NCI-H774 (cell line): Measurements from ENCODE around the gene TNP1.
A peak's percentile ranks its signal among the peaks of the same experiment; 100 is the strongest.

Source experiments
- DNase-seq: peaks from one replicate; lab custom pipeline; 2025; lab: John Stamatoyannopoulos, UW

The TNP1 gene

DNA sequence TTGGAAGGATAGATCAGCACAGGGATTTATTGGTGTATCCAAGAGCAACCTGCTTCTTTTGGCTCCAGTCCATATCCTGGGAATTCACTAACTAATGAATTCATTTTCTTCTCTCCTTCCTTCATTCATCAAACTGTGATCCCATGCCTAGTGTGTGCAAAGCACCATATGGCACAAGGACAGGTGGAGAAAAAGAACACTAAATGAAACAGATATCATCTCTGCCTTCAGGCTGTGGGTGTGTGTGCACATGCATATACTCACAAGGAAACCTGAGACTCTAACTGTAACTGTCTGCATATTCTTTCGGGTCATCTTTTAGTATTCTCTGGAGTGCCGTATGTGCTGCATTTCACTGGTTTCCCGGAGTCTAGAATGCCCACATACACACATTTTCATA is 20.2 kb downstream of the TNP1 start:
- no peak for DNase-seq

DNA sequence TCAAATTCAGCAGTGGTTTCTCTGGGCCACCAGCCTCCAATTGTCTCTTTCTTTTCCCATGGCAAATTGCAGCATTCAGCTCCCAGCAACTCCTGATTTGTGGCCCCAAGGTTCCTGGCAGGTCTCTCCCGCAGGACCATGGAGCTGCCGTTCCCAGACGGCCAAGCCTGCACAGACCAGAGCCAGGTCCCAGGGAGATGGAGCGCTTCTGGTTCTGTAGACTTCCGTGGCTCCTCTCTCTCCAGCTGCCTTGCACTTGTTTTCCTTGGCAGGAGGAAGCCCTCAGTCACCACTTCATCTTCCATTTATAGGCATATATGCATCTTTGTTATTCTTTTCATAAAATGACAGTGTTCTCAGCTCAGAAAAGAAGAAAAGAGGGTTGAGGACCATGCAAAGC is 21.7 kb downstream of the TNP1 start:
- DNase-seq = no peak

DNA sequence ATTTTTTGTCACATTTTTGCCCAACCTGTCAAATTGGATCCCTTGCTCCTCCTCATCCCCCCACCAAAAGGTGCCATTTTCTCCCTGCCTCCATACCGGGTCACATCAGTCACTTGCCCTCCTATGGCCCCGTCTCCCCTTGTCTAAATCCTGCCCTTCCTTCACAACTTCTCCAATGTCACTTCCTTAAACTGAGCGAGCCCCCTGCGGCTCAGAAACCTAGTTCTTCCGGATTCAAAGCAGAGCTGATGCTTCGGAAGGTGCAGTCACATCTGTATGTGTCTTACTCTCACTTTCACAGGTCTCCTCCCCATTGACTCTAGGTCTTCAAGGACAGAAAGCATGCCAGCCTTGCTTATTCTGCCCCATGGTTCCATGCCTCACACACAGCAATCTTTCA is 22.1 kb downstream of the TNP1 start:
- DNase-seq = no peak

DNA sequence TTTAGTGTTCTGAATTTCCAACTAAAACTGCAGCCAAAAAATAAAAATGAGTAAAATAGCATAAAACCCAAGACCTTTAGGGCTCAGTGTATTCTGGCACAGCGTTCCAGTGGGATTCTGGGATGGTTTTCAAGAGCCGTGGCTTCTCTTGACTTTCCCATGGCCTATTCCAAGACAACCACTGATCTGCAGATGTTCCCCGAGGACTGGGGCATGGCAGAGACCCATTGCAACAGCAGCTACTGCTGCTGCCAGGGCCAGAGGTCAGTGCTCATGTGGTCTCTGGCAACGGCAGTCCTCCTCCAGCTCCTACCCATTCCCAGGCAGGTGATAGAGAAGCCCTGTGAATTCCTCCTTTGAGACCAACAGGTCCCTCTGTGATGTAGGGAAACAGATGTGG is 26.8 kb downstream of the TNP1 start:
- no peak for DNase-seq

DNA sequence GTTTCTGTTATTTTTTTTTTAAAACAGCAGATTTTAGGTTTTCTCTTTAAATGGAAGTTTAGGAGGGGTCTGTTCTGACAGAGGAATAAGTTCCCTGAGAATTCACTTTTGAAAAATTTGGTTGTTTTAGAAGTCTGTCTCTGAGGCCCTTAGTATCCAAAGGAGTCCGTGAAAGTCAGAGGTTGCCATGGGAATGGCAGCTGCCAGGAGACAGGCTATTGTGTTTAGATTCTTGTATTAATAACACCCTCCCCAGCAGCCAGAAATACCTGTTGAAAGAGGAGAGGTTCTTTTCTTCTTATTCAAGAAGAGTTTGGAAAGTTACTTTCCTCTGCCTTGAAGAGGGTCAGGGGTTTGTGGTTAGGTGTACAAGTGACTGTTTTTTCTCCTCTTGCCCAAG is 29.5 kb downstream of the TNP1 start:
- DNase-seq = peak; percentile 31

DNA sequence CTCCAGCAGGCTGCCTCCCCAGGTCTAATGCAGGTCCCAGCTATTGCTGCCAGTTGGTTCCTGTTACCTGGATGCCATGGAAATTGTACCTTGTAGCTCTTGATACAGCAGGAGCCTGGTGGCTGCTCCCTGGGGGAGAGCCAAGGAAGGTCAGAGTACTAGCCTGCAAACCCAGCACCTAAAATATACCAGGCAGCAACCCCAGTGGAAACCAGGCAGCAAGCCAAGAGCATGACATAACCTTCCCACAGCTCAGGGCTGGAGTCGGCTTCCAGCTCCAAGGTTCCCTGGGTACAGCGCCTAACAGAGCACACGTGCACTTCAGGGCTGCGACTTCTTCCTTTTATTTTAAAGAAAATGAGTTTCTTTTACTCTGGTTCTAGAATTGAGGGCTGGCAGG is 30.3 kb downstream of the TNP1 start:
- DNase-seq = peak; percentile 50

DNA sequence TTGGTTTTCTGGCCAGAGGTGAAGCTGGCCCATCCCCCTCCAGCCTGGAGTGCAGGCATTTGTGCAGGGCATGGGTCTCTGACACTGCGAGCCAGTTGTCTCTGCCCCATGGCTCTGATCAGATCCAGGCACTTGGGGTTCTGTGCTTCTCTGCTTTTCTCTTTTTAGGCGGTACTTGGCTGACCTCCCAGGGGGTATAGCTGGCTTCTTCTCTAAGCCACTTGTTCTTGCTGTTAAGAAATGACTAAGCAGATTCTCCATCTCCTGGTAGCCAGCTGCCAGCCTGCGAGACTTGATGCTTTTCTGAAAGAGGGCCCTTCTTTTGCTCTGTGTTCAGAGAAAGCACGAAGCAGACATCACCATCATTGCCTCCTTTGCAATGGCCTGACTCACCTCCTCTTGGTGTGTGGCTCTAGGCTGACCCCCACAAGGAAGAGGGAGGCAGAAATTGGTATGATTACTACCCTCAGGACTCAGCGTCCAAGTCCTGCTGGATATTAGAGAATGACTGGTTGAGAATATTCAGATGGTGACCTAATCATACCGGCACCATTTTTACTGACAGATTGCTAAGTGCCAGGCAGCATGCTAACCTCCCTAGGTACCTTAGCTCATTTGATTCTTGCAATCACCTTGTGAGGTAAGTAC is 32.7 kb downstream of the TNP1 start:
- DNase-seq = no peak

DNA sequence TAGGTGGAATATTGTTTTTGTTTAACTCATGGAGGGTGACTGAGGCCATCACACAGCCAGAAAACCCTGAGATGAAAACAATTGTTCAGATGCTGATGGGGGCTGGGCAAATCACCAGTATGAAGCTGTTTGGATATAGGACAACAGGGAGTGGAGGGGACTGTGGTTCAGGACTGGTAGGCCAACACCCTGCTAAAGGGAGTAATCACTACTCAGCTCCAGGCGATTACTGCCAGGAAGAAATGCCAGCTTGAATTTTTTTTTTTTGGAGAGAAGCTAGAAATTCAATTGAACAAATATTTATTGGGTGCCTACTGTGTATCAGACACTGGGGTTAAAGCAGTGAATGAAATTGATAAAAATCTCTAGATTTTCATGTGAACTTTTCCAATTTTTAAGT is 37.4 kb downstream of the TNP1 start:
- DNase-seq = no peak

DNA sequence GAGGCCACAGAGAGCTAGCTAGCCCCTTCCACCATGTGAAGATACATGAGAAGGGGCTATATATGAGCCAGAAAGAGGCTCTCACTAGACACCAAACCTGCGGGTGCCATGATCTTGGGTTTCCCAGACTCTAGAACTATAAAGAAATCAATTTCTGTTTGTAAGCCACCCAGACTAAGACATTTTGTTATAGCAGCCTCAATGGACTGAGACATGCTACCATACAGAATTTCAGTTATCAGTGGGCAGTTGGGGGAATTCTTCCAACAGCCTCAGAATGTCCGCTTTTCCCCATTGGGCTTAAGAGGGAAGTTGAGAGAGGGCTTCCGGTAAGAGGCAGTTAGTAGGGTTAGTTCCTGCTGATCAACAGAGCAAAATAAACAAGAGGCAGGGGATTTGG is 39.2 kb downstream of the TNP1 start:
- DNase-seq = no peak

DNA sequence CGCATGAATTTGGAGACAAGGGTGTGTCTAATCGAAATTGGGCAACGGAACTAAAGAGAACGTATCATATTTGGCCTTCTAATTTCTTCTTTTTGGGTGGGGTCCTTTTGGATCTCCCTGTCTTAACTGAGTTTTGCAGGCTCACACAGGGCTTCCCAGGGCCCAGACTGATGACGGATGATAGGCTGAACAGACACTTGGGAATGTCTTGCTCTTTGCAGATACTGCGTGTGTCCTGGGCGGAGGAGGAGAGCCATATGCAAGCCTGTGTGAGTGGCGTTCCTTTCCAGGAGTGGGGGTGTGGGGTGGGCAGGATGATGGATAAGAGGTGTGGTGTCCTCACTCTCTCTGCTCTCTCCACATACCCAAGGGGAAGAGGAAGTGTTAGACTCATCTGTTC is 40.1 kb downstream of the TNP1 start:
- no peak for DNase-seq

DNA sequence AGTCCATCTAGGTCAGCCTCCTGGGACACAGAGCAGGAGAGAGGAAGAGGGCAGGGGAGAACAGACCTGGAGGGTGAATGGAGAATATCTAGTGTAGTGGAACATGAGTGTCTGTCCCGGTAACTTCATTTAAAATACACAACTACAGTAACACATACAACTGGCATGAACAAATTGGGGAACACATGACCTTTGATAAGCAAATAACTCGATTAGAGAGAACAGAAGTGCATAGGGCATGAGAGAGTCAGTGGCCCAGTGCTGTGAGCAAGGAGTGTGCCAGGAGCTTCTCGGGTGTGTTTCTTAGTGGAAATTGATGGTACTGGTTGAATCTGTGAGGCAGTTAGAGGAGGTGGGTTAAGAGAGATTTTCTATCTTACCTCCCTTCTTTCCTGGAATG is 40.8 kb downstream of the TNP1 start:
- no peak for DNase-seq

DNA sequence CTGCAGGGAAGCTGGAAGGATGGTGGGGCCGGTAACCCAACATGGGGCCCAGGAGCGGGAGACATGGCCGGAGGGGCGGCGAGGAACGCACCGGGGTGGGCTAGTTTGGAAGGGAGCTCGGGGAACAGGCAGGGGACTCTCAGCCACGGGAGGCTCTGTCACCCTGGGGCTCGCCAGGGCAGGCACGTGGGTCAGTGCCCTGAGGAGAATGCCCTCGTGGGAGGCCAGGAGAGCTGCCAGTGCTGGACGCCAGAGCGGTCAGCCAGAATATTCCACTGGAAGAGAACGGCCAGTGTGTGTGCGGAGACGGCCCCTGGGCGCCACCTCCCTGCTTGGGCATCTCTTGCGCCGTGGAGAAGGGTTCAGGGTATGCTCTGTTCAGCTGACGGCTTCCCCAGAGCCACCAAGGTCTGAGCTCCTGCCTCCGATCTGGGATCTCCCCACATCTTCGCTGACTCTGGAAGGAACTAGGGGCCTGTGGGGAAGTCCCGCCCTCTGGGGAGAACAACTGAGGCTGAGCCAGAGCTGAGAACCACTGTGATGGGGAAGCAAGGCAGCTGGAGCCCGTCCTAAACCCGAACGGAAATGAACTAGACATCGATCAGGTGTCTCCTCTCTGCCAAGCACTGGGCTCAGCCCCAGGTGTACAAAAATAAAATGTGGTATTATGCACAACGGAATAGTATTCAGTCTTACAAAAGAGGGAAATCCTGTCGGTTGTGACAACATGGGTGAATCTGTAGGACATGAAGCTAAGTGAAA is 49.3 kb downstream of the TNP1 start:
- DNase-seq = no peak
